A549 (cell line): ENCODE results near the gene TUT1. TPM values are rescaled to one million over a fixed set of nuclear protein-coding genes. Genes with fewer than 3 reads are reported as not detected.

Source experiments
- ATAC-seq, 2 experiments: fragments of 200-7000 bp in 1 of 2; fragments of >200 bp in 1 of 2; cut with Nextera tagmentation in 1 of 2; cut with Tn5 transposase in 1 of 2; 3 replicates each; pipeline versions ENCODE4 v1.8.0 to v1.9.1; 2018 to 2020; ENCODE audit warnings: mild to moderate bottlenecking in 1 of 2, moderate library complexity in 1 of 2
- CTCF ChIA-PET: fragments of 300-600 bp; sonication (Branson Sonifier 250); formaldehyde crosslinking; extraction: SDS; loops from one replicate; lab custom pipeline; 2021; ENCODE audit warnings: antibody characterized with exemption, inconsistent platforms; lab: Yijun Ruan, JAX
- POLR2A ChIA-PET: fragments of 350-600 bp; formaldehyde crosslinking; extraction: SDS; loops from one replicate; lab custom pipeline; 2021; ENCODE audit warnings: antibody characterized with exemption, inconsistent platforms; lab: Yijun Ruan, JAX
- DNase-seq, 2 experiments: peaks; one replicate each; pipeline versions ENCODE4 v3.0.0 to v3.0.0-alpha.2; 2011 to 2016; ENCODE audit warnings: low read depth in 1 of 2, low spot score in 1 of 2
- FAIRE-seq: peaks from 2 replicates; lab custom pipeline; 2011; peaks lifted over from hg19 to GRCh38; lab: Jason Lieb, UNC
- H3K27ac ChIP-seq, 2 experiments: fragments of >200 bp; sonication (Bioruptor Twin); formaldehyde crosslinking; 3 replicates each; pipeline ENCODE4 v1.5.1; 2016 to 2017
- H3K4me1 ChIP-seq: fragments of >200 bp; sonication (Bioruptor Twin); formaldehyde crosslinking; 3 replicates; pipeline ENCODE4 v1.6.1; 2016
- H3K4me2 ChIP-seq: fragments of >200 bp; sonication (Bioruptor Twin); formaldehyde crosslinking; 3 replicates; pipeline ENCODE4 v1.6.1; 2016
- H3K4me3 ChIP-seq: fragments of >200 bp; sonication (Bioruptor Twin); formaldehyde crosslinking; 3 replicates; pipeline ENCODE4 v1.5.1; 2016
- H3K9me3 ChIP-seq: fragments of >200 bp; sonication (Bioruptor Twin); formaldehyde crosslinking; 3 replicates; pipeline ENCODE4 v1.6.1; 2016
- BCL3 ChIP-seq: fragments of >200 bp; sonication (Bioruptor Twin); formaldehyde crosslinking; IDR thresholded peaks from 3 replicates; pipeline ENCODE4 v1.6.1; 2016
- BHLHE40 ChIP-seq: IDR thresholded peaks from 2 replicates; pipeline ENCODE4 v1.6.1; 2012; ENCODE audit warnings: low read depth, low read length, inconsistent platforms
- CBX8 ChIP-seq: fragments of 200-600 bp; sonication (generic); IDR thresholded peaks from 2 replicates; pipeline ENCODE4 v1.6.1; 2016
- CTCF ChIP-seq: fragments of >200 bp; sonication (Bioruptor Twin); formaldehyde crosslinking; IDR thresholded peaks from 3 replicates; pipeline ENCODE4 v1.5.1; 2016
- EHMT2 ChIP-seq: fragments of 200-600 bp; sonication (generic); IDR thresholded peaks from 2 replicates; pipeline ENCODE4 v1.6.1; 2016; ENCODE audit warnings: antibody characterized with exemption, low read depth, mild to moderate bottlenecking, moderate library complexity
- FOXS1 ChIP-seq: fragments of 250-450 bp; sonication (Bioruptor Pico); IDR thresholded peaks from 2 replicates; pipeline ENCODE4 v1.5.0; 2020; ENCODE audit warnings: mild to moderate bottlenecking, moderate library complexity
- HES2 ChIP-seq: fragments of >200 bp; sonication (Bioruptor Twin); formaldehyde crosslinking; IDR thresholded peaks from 2 replicates; pipeline ENCODE4 v1.6.1; 2016
- HOXB13 ChIP-seq: fragments of 250-450 bp; sonication (Bioruptor Pico); IDR thresholded peaks from 2 replicates; pipeline ENCODE4 v1.5.0; 2020; ENCODE audit warnings: low read depth, mild to moderate bottlenecking, moderate library complexity
- JUN ChIP-seq, 2 experiments: fragments of >200 bp; sonication (Bioruptor Twin); formaldehyde crosslinking; IDR thresholded peaks; 2 replicates in 1 of 2; 3 replicates in 1 of 2; pipeline ENCODE4 v1.6.1; 2016 to 2017
- JUNB ChIP-seq: fragments of >200 bp; sonication (Bioruptor Twin); formaldehyde crosslinking; IDR thresholded peaks from 2 replicates; pipeline ENCODE4 v1.6.1; 2016
- MAFK ChIP-seq: fragments of 450-650 bp; IDR thresholded peaks from 2 replicates; pipeline ENCODE4 v1.6.1; 2014; ENCODE audit not compliant: partially characterized antibody
- MAX ChIP-seq: IDR thresholded peaks from 2 replicates; pipeline ENCODE4 v1.6.1; 2012
- MYC ChIP-seq: IDR thresholded peaks from 2 replicates; pipeline ENCODE4 v1.6.1; 2012; ENCODE audit warnings: mild to moderate bottlenecking, inconsistent platforms, low read length, improper control_type of control experiment, borderline replicate concordance
- NPAS2 ChIP-seq: fragments of 250-450 bp; sonication (Bioruptor Pico); IDR thresholded peaks from 2 replicates; pipeline ENCODE4 v1.8.0; 2022; ENCODE audit warnings: mild to moderate bottlenecking, moderate library complexity, borderline replicate concordance
- PHF8 ChIP-seq: fragments of 200-600 bp; sonication (generic); IDR thresholded peaks from 2 replicates; pipeline ENCODE4 v1.6.1; 2016; ENCODE audit warnings: low read depth, mild to moderate bottlenecking, antibody characterized with exemption, moderate library complexity, borderline replicate concordance
- POLR2A ChIP-seq: IDR thresholded peaks from 2 replicates; pipeline ENCODE4 v1.6.1; 2012; ENCODE audit warnings: mild to moderate bottlenecking, low read length
- POLR2AphosphoS2 ChIP-seq: conservative IDR thresholded peaks from 2 replicates; pipeline ENCODE4 v1.6.1; 2012; ENCODE audit warnings: low read length, improper control_type of control experiment, inconsistent platforms
- RAD21 ChIP-seq, 2 experiments: fragments of >200 bp in 1 of 2; sonication (Bioruptor Twin) in 1 of 2; formaldehyde crosslinking in 1 of 2; IDR thresholded peaks in 1 of 2; conservative IDR thresholded peaks in 1 of 2; 2 replicates in 1 of 2; 3 replicates in 1 of 2; pipeline ENCODE4 v1.6.1; 2012 to 2018; ENCODE audit warnings: inconsistent platforms in 1 of 2
- RCOR1 ChIP-seq: fragments of 150-350 bp; IDR thresholded peaks from 2 replicates; pipeline ENCODE4 v1.6.1; 2014; ENCODE audit warnings: antibody characterized with exemption, low read length, low read depth
- REST ChIP-seq: fragments of 200-600 bp; sonication (generic); IDR thresholded peaks from 2 replicates; pipeline ENCODE4 v1.6.1; 2016; ENCODE audit warnings: antibody characterized with exemption, mild to moderate bottlenecking, moderate library complexity
- RFX5 ChIP-seq: fragments of 450-650 bp; IDR thresholded peaks from 2 replicates; pipeline ENCODE4 v1.7.1; 2014; ENCODE audit warnings: antibody characterized with exemption, mild to moderate bottlenecking, moderate library complexity
- RNF2 ChIP-seq: fragments of 200-600 bp; sonication (generic); IDR thresholded peaks from 2 replicates; pipeline ENCODE4 v1.6.1; 2016; ENCODE audit warnings: low read depth, mild to moderate bottlenecking, antibody characterized with exemption, moderate library complexity, borderline replicate concordance
- SMC3 ChIP-seq: fragments of >200 bp; sonication (Bioruptor Twin); formaldehyde crosslinking; IDR thresholded peaks from 3 replicates; pipeline ENCODE4 v1.6.1; 2018; ENCODE audit warnings: inconsistent platforms
- SREBF2 ChIP-seq: fragments of 450-650 bp; IDR thresholded peaks from 2 replicates; pipeline ENCODE4 v1.6.1; 2014; ENCODE audit warnings: mild to moderate bottlenecking, moderate library complexity
- TFCP2L1 ChIP-seq: fragments of 250-450 bp; sonication (Bioruptor Pico); IDR thresholded peaks from 2 replicates; pipeline ENCODE4 v1.5.0; 2021; ENCODE audit warnings: mild to moderate bottlenecking
- TP53 ChIP-seq: fragments of 250-450 bp; sonication (Bioruptor Pico); IDR thresholded peaks from 2 replicates; pipeline ENCODE4 v1.5.0; 2021; ENCODE audit warnings: mild to moderate bottlenecking, moderate library complexity
- WGBS: methylation state at CpG from one replicate; pipeline ENCODE4 v1.1.6; 2017; ENCODE audit errors: missing lambda C conversion rate; 5-methylcytosine and 5-hydroxymethylcytosine counted together
- polyA plus RNA-seq, 4 experiments: library from polyadenylated mRNA; depleted of rRNA in 3 of 4; stranded (reverse); fragments of >200 nt; fragmentation: RNase III in 1 of 4; extraction: RNeasy Plus Mini Kit Qiagen cat#74134 plus additional on column Dnase treatment in 1 of 4; gene quantifications; 2 replicates in 3 of 4; 3 replicates in 1 of 4; pipeline ENCODE4 v1.2.3, GENCODE V29; 2011 to 2017

TUT1 gene
- polyA plus RNA-seq, 2 of the 4 experiments (the other 2 are of a cell fraction): 11.1 to 15.5 TPM

- DNase-seq (no peak), FAIRE-seq (no peak), ATAC-seq (no peak)
- Histone ChIP-seq H3K4me1 (peaks cover 32% of the 10 kb centered on the region), H3K9me3 (no peaks in the 10 kb centered on the region), H3K4me2 (peak overlapping the region; percentile 94), H3K27ac (peak overlapping the region in 1 of 2 experiments; percentile 90; a peak in 2 of 6 replicates), H3K4me3 (no peak overlapping the region)
- 90% methylated on average over 15 of the region's 17 CpGs for WGBS
- ChIA-PET POLR2A (interaction anchor here (1.0 to 2.8 kb wide), 4 partner anchors 13 to 266 kb away, joined by 3 to 93 read pairs (median 6); partner anchors contain the start of gene TUT1), CTCF (interaction anchor here (0.9 to 2.5 kb wide), 9 partner anchors 9 to 211 kb away, joined by 3 to 13 read pairs (median 4); partner anchors contain the start of gene TUT1)
- TF ChIP-seq JUNB (no peak), BHLHE40 (no peak), JUN (IDR thresholded peaks at IDR 0.05) (no peak), RAD21 (conservative IDR thresholded peaks at IDR 0.05 in 1 of 2, IDR thresholded peaks at IDR 0.05 in 1 of 2) (no peak), SMC3 (no peak), PHF8 (no peak), MAFK (no peak), POLR2A (no peak), RCOR1 (no peak), FOXS1 (CRISPR knock-in tag) (no peak), NPAS2 (CRISPR knock-in tag) (no peak), TP53 (CRISPR knock-in tag) (no peak), RNF2 (no peak), MAX (no peak)
- TF ChIP-seq, all 56 proteins: peak for 0
Measured at GRCh38 chr11:62575156-62575555, 16.2 kb downstream of the TUT1 start.

- peaks cover 39% of the 10 kb centered on the region for H3K4me1 ChIP-seq
- TF ChIP-seq REST (no peak; the same call in 1 of the 2 replicates), MYC (no peak), CTCF (no peak), SREBF2 (no peak), RFX5 (no peak), RCOR1 (no peak), HES2 (no peak), POLR2AphosphoS2 (no peak), SMC3 (no peak), EHMT2 (no peak), RNF2 (no peak), HOXB13 (CRISPR knock-in tag) (no peak), MAFK (no peak), JUNB (no peak), BCL3 (no peak), CBX8 (no peak), TFCP2L1 (CRISPR knock-in tag) (no peak), TP53 (CRISPR knock-in tag) (no peak)
- ChIA-PET CTCF (interaction anchor here (0.7 to 2.5 kb wide), 11 partner anchors 9 to 212 kb away, joined by 3 to 13 read pairs (median 4); partner anchors contain the start of gene TUT1), POLR2A (interaction anchor here (0.7 to 2.8 kb wide), 30 partner anchors 8 to 1213 kb away, joined by 3 to 93 read pairs (median 5); partner anchors contain the start of genes B3GAT3, C11orf98, CSKMT and CYB561A3)
- ATAC-seq (peak; percentile 49 to 51; a peak in 5 of 6 replicates), DNase-seq (no peak), FAIRE-seq (no peak)
- H3K4me3 ChIP-seq: peak overlapping the region; percentile 52
- peak overlapping the region; percentile 82 to 90 for H3K27ac ChIP-seq
- peak overlapping the region; percentile 94 for H3K4me2 ChIP-seq
- H3K9me3 ChIP-seq: no peaks in the 10 kb centered on the region
- WGBS: 31% methylated on average over 33 of the region's 33 CpGs
Measured at GRCh38 chr11:62574363-62575071, 16.8 kb downstream of the TUT1 start.
